Measurements from ENCODE around the gene SARDH.

SARDH gene

DNA sequence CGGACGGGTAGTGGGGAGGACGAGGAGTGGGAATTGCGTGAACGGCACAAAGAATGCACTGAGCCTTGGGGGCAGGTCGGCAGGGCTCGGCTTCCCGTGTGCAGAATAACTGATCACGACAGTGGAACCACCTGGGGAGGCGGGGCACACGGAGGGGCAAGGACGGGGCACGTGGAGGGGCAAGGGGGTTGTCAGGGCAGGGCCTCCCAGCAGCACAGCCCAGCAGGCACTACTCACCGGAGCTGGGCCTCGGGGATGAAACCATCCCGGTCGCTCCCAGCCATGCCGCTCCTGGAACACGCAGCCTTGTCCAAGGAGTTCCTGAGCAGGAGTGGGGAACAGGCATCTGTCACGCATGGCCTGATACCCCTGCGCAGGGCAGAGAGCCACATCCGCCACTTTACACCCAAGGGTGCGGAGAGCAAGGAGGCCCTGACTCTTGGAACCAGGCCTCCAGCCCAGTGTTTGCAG lies 33.4 kb downstream of the SARDH start:
- no peak for DNase-seq (ENCODE audit: low read depth)
- no peak for TF ChIP-seq CTCF (IDR thresholded peaks at IDR 0.05; ENCODE audit: control insufficient read depth, insufficient read depth, low read depth, low read length, missing control alignments)
- no peak overlapping the region for H3K4me3 ChIP-seq (ENCODE audit: control insufficient read depth, low read depth, low read length)

GRCh38 chr9:133703591-133704399 lies 34.4 kb downstream of the SARDH start:
- TF ChIP-seq CTCF (IDR thresholded peaks at IDR 0.05; ENCODE audit: control insufficient read depth, insufficient read depth, low read depth, low read length, missing control alignments): no peak
- no peak for DNase-seq (ENCODE audit: low read depth)

DNA sequence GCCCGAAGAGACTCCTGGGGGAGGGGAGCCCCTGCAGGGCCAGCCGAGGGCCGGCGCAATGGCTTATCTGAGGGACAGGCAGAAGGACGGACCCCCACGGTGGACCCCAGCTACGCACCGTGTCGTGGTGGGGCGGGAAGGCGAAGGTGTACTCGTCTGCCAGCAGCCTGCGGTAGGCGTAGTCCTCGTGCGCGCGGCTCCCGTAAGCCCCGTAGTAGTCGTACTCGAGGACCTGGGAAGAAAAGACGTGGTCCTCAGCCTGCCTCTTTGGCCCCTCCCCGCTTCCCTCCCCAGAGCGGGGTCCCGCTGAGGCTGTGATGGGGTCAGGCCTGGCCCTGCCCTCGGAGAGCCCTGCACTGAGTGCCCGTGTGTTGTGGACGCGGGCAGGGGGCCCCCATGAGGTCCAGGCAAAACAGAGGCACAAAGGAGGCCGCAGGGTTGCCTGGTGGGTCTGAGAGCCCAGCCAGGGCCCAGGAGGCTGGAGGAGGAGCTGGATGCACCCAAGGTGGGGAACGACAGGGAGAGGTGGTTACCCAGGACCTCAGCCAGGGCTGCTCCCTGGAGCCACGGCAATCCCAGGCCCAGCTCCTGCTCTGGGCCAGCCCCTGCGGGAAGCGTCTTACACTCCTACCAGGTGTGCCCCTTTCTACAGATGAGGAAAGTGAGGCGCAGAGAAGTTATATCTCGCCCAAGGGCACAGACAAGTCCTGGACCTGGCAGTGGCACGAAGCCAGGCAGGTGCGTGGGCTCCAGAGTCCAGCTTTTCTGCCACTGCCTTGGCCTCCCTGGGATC lies 35.2 kb downstream of the SARDH start:
- H3K4me3 ChIP-seq (ENCODE audit: control insufficient read depth, low read depth, low read length): no peak overlapping the region
- no peak for TF ChIP-seq CTCF (IDR thresholded peaks at IDR 0.05; ENCODE audit: control insufficient read depth, insufficient read depth, low read depth, low read length, missing control alignments)
- DNase-seq (ENCODE audit: low read depth): no peak

More at GRCh38 chr9:133703591-133704399, 34.4 kb downstream of the SARDH start:
- H3K4me3 ChIP-seq (ENCODE audit: control insufficient read depth, low read depth, low read length): no peak overlapping the region

DNA sequence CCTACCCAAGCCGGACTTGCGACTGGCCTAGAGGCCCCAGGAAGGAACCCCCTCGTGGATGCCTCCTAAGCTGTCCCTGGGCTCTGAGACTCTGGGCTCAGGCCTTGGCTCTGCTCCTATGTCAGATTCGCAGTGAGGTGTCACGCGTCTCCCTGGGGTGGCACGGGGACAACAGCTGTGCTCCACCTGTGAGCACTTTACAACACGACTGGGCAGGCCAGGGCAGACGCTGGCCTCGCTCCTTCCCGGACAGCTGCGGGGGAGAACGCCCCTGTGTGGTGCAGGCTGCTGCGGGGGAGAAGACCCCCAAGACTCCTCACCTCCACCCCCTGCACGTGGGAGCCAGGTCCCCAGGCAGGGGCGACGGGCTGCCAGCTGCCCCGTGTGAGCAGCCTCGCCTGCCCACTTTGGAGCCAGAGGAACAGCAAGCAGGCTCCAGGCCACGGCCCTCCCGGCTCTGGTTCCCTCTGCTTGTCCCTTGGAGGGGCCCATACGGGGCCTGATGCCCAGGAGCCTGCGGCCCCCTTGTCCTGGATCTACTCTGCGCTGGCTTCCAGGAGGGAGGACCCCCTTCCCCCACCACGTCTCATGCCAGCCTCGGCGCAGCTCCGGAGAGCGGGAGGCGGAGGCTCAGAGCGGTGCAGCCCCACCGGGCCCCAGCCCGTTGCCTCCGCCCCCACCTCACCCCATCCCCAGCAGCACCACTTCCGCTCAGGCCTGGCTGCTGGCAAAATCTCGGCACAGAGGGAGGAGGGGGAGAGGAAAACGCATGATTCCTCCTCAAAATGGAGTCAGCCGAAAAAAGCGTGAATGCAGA lies 36.0 kb downstream of the SARDH start:
- DNase-seq (ENCODE audit: low read depth): no peak
- no peak for TF ChIP-seq CTCF (IDR thresholded peaks at IDR 0.05; ENCODE audit: control insufficient read depth, insufficient read depth, low read depth, low read length, missing control alignments)
- no peak overlapping the region for H3K4me3 ChIP-seq (ENCODE audit: control insufficient read depth, low read depth, low read length)

DNA sequence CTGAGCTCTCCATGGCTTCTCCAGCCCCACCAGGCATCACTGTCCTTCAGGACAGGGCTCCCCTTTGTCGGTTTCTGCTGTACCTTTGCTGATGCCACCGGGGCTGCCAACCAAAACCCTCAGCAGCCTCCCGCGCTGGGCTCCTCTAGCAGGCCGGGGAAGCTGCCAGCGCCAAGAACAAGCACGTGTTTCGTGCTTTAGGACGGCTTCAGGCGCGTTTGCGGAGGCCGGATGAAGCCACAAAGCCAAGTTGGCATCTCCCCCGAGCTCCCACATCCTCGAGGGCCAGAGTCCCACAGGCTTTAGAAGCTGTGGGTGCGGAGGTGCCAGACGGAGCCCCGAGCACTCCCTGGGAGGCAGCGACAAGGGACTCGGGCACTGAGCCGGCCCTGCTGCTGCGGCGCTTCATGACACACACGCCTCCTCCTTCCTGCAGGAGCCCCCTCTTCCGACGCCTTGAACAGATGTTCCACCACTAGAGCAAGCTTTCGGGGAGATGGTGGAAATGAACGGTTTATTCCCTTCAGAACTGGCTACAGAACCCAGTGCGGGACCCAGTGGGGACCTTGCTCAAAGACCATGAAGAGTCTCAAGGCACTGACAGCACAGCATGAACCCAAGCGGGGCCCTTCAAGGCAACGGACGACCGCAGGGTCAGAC lies 36.7 kb downstream of the SARDH start:
- TF ChIP-seq CTCF (IDR thresholded peaks at IDR 0.05; ENCODE audit: control insufficient read depth, insufficient read depth, low read depth, low read length, missing control alignments): no peak
- no peak for DNase-seq (ENCODE audit: low read depth)
- no peak overlapping the region for H3K4me3 ChIP-seq (ENCODE audit: control insufficient read depth, low read depth, low read length)
